GF-D8 (cell line): ENCODE measurements around the gene POFUT2.
"Not testable (repeated sequence)": the region's sequence is repeated elsewhere in the genome, so short reads cannot be mapped to it uniquely, and the experiment has no call there.

Experiments used
- DNase-seq: peaks from one replicate; lab custom pipeline; 2025; lab: John Stamatoyannopoulos, UW

POFUT2 gene

DNA sequence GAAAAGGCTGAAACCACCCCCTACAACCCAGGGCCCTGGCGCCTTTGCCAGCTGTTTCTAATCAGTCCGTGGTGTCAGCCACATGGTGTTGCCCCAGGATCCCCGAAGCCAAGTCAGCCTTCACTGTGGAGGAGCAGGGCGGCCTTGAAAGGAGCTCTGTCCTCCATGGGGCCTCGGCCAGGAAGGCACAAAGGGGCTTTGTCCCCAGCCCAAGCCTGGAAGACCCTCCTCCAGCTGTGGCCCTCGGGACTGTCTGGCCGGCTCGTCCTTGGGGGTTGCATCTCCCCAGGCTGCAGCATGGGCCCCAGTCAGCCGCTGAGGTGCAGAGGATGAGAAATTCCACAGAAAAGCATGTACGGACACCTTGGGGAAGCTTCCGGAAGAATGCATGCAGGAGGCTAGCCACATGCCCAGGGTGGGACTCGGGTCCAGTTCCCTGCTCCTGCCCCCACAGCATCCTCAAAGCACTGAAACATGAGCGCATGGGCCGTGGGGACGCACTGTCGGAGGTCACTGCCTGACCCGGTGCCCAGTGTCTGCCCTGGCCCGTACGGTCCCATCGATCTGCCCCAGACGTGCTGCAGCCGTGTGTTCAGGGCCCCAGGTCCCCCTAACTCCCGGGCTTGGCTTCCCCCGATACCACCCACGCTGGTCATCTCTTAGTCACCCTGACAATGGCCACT, 38.6 kb upstream of the POFUT2 start:
- no peak for DNase-seq

DNA sequence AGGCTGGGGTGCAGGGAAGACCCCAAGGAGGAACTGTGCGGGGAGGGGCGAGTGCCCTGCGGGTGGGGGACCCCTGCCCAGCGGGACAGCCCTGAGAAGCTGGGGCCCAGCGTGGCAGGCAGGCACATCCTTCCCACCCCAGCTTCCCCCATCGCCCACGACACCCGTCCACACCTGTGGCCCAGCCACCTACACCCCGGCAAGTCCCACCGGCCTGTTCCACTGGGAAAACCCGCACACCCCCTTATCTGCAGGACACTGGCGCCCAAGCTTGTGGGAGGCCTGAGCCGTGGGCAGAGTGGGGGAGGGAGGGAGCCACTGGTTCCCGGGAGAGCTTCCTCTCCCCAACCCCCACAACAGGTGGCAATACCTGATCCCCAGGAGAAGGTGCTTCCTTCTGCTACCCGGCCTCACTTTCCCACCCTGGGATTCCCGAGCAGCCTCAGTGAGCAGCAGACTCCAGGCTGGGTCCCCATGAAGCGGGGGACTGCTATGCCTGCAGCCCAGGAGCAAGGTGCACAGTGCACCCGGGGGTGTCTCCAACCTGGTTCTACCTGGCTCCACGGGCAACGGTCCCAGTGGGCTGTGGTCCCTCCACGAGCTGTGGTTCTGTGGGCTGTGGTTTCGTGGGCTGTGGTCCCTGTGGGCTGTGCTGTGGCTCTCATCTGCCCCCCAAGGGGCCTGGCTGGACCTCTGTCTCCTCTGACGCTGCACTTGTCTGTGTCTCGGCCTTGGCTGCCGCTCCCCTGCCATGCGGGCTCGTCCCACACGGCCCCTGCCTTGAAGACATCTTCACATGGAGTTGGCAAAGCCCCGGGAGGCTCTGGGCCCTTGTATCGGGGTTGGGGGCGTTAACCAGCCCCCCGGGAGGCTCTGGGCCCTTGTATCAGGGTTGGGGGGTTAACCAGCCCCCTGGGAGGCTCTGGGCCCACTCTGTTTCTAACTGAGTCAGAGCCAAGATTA, 37.8 kb upstream of the POFUT2 start:
- DNase-seq, result no peak

DNA sequence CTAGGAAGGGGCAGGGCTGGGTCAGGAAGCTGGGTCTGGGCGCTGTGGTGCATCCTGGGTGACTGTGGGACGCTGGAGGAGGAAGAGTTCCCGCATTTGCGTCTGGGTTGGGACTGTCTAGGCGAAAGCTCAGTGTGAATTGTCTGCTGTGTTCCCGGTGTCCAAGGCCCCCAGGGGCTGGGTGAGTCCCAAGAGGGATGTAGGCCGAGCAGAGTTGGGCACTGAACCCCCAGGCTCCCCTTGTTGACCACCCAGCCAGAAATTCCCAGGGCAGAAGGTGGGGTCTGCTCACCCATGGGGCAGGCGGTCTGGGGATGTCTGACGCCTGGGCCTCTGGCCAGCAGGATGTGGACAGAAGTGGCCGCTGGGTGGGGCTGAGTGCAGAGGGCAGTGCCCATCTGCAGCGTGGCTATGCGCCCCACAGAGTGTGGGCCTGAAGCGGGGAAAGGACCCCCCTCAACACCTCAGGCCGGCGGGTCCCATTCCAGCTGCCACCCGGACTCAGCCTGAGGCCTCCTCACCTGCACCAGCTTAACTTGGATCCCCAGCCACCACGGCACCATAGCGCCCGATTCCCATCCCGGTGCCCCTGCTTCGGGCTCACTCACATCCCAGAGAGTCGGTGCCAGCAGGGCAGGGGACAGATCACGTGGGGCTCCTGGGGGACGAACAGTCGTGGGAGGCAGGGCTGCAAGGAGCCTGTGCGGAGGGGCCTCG, 37.0 kb upstream of the POFUT2 start:
- DNase-seq, result no peak

DNA sequence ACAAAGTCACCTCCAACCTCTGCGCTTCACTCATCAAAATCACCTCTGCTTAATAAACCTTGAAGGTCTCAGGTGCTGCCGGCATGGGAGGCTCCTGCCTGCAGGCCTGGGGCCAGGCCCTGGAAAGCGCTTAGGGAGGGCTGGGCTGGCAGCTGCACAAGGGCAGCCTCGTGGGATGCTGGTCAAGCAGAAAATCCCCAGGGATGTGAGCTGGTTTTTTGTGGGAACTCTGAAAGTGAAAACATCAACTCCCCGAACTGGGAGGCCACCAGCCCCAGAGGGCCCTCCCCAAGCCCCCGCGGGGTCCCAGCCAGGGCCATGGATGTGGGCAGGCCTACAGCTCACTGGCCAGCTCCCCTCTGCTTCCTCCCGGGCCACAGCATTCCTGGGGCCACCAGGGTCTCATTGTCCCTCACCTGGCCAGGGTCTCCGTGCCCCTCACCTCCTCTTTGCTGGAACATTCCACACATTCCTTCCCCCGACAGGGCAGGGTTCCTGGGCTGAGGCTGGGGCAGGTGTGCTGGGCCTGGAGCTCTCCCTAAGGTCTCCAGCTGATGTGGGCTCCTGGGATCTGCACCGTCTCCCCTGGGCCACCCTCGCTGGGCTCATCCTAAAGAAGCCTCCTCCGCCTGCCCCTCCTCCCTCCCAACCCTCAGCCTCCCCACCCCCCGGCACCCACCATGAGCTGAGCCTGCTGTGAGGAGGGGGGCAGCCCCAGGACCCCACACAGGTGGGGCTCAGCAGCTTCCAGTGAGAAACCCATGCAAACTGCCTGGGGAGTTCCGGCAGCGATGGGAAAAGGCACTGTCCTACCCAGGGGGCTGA, 36.0 kb upstream of the POFUT2 start:
- DNase-seq, result no peak

DNA sequence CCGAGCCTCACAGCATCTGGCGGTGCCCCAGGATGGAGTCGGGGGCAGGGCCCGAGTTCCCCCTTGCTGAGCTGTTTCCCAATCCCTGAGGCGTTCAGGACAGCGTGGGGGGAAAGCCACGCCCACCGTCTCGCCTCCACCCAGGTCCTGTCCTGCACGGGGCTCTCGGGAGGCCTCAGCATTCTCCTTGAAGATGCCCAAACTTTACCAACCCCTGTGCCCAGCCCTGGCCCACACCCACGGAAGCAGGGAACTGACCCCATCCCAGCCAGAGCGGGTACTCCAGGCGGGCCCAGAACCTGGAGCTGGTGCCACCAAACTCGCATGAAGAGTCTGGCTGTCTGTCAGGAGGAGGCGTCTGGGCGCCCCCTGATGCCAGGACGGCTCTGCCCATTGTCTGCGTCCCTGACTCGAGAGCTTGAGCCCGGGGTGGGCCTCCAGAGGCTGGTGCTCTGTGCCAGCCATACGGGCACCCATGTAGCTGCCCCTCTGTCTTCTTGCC, 35.3 kb upstream of the POFUT2 start:
- no peak for DNase-seq

DNA sequence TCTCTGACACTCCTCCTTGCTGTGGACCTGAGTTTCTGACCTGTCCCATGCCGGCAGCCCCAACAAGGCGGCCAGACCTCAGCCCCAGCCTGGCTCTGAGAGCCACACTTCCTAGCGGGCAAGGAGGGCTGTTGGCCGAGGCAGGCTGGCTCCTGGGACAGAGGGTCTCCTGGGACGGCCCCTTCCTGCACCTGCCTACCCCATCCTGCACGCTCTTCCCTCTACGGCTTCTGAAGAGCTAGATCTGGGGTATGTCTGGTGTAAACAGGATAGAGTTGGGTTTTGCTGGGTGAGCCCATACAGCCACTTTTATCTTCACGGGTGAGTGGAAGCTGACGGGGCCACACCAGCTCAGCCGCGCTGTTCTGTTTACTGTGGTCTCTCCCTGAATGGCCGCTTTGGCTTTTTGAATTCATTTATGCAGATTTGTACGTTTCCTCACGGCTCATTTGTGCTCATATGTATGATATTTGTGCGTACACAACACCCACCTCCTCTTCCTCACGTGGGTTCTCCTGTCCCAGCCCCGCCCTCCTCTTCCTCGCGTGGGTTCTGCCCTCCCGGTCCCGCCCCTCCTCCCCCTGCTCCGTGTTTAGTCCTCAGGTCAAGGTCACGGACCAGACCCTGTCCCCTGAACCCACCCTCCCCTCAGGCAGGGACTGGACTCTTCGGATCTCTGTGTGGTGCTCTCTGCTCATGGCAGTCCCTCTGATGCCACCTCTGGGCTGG, 34.7 kb upstream of the POFUT2 start:
- DNase-seq, result no peak

DNA sequence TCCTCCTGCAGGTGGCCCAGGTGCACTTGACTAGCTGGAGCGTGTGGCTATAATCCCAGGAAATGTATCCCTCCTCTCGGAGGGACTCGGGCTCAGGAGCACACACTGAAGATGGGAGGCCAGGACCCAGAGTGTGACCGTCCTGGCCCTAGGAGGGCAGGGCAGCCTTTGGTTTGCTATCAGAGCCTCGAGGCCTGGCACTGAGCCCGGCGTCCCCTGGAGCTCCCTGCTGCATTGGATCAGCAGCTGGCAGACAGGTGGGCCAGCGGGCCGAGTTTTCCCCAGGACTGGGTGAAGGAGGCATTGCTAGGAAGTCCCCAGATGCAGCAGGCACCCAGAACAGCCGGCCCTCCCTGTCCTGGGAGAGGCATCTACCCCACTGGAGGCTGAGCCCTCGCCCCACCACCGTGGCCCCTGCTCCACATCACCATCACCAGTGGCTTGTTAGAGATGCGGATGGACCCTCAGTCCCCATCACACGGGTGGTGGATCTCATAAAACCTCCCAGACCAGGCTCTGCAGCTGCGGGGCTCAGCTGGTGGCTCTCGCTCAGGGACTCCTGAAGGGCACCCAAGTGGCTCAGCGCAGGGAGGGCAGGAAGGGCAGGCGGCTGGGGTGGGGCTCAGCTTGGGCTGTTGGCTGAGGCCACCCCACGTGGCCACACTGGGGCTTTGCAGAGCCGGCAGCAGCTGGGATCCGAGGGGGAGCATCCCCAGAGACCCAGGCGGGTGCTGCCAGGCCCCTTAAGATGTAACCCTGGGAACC, 32.7 kb upstream of the POFUT2 start:
- no peak for DNase-seq

DNA sequence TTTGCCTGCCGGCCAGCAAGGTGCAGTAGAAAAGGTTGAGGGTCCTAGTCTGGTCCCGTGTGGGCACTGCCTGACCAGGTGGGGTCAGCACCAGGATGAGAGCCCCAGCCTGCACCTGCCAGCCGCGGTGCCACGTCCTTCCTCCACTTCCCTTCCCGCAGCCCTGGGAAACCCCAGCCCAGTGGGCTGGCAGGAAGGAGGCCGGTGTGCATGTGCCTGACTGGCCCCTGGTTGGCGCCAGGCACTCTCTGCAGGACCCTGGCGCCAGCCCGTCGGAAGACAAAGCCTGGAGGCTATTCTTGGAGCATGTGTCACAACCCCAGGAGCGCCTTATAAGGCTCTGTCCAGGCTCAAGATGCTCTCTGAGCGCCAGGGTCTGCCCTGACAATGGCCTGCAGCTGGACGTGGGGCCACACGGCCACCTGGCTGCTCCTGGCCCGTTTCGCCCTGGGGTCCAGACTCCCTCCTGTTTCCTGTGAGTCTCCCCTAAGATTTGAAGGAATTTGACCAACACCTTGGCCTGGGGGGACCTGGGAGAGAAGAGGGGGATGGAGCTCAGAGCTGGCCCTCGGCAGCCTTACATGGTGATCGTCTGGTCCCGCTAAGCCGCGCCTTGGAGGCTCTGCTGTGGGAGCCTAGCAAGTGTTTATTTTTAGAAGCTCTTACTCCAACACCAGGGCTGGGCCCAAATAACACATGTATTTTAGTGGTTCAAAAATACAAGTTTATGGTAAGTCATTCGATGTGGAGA, 31.9 kb upstream of the POFUT2 start:
- DNase-seq, result no peak

DNA sequence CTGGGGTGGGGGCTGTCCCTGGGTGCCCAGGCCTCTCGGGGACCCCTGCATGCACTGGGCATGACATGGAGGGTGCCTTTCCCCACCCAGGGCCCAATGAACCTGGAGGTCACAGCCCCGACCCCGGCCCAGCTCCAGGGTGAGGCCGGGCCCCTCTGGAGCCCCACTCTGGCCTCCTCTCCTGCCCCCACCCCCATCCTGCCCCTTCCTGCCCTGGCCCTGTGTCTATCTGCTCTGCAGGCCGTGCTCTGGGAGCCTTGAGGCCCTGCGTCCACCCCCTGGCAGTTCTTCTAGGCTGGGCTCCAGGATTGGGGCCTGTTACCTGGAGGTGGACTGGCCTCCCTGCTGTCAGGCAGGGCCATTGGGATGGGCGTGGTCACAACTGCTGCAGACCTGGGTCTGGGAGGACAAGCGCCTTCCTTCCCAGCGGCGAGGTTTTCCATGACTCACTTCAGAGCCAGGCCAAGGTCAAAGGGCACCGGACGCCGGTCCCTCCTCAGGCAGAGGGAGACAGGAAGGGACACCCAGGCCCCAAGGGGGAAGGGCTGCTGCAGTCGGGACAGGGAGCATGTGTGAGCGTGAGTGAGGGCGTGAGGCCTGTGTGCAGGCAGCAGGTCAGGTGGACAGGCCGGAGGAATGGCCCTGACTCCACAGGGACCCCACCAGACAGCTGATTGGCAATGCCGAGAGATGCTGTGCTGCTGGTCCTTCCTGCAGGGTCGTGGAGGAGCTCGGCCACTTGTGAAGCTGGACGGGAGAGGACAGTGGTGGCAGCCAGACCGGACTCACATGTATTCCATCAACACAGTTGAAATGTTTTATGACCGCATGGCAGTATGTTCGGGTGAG, 31.1 kb upstream of the POFUT2 start:
- DNase-seq, result no peak

DNA sequence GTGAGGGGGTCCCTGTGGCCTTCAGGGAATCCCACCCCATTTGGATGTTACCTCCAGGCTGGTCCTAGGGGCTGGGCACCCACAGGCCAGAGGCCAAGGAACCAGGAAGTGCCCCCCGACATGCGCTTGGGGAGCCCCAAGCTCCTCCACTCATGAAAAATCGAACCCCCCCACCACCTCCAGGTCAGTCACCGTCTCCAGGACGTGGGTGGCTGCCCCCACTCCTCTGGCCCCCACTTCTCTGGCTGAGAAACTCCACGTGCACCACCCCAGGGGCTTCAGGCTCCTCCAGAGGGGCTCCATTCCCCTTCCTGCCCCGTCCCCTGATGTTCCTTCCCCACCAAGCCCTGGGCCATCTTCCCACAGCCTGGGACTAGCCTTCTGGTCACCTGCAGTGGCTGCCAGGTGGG, 30.5 kb upstream of the POFUT2 start:
- DNase-seq, result no peak

DNA sequence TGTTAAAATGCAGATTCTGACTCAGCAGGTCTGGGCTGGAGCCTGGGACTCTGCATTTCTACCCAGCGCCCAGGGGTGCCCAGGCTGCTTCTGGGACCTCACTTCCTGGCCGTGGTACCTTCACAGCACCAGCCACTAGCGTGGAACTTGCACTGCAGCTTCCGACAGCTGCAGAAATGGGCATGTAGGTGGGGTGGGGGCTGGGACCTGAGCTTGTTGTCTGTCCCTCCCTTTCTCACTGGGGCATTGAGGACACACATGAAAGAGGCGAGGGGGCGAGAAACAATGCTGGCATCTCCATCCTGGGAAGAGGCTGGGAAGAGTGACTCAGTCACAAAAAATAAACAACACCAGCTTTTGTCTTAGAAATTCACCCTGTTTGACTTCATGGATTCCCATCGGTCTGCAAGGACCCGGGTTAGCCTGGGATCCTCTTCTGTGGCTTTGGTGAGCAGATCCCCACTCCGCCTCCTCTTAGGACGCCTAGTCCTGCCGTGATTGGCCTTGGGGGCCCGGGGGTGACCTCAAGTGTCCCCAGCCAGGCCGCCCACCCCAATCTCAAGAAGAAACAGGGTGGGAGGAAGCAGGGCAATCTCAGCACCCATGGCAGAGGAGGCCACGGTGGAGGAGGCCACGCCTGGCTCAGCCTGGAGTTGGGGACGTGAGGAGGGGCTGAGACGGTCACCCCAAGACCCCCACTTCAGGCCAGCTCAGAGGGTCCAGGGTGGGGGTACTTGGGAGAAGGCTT, 29.9 kb upstream of the POFUT2 start:
- DNase-seq, result no peak

DNA sequence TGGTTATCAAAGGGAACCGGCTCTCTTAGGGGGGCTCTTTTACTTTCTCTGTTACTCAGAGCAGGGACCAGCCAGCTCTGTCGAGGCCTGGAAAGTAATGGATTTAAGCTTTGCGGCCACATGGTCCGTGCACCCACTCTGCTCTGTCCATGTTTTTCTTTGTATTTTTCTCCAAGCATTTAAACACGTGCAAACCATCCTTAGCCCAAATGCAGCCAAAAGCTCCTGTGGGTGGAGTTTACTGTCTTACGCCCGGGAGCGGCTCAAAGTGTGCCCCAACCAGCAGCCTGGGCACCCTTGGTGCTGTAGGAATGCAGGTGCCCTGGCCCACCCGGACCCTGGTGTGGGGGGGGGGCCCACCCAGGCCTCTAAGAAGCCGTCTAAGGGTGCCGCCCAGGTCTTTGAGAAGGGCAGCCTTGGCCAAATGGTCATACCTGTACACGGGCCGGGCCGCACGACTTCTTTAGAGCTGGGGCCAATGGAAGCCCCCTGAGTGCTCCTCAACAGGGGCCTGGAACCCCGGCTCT, 29.2 kb upstream of the POFUT2 start:
- DNase-seq, result no peak

DNA sequence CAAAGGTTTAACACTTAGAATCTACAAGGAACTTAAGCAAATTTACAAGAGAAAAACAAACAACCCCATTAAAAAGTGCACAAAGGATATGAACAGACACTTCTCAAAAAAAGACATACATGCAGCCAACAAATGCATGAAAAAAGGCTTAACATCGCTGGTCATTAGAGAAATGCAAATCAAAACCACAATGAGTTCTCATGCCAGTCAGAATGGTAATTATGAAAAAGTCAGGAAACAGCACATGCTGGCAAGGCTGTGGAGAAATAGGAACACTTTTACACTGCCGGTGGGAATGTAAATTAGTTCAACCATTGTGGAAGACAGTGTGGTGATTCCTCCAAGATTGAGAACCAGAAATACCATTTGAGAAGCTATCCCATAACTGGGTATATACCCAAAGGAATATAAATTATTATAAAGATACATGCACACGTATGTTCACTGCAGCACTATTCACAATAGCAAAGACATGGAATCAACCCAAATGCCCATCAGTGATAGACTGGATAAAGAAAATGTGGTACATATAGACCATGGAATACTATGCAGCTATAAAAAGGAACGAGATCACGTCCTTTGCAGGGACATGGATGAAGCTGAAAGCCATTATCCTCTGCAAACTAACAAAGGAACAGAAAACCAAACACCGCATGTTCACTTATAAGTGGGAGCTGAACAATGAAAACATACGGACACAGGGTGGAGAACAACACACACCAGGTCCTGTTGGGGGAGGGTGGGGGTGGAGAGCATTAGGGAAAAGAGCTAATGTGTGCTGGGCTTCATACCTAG, 28.2 kb upstream of the POFUT2 start:
- DNase-seq, result not testable (repeated sequence)

DNA sequence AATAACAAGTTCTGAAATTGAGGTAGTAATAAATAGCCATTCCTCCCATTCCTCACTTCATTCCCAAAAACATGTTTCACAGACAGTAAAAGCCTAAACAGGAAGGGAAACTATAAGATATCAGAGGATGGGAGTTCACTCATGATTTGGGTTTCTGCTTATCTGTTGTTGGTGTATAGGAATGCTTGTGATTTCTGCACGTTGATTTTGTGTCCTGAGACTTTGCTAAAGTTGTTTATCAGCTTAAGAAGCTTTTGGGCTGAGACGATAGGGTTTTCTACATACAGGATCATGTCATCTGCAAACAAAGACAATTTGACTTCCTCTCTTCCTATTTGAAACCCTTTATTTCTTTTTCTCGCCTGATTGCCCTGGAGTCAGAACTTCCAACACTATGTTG, 26.0 kb upstream of the POFUT2 start:
- DNase-seq, result no peak

DNA sequence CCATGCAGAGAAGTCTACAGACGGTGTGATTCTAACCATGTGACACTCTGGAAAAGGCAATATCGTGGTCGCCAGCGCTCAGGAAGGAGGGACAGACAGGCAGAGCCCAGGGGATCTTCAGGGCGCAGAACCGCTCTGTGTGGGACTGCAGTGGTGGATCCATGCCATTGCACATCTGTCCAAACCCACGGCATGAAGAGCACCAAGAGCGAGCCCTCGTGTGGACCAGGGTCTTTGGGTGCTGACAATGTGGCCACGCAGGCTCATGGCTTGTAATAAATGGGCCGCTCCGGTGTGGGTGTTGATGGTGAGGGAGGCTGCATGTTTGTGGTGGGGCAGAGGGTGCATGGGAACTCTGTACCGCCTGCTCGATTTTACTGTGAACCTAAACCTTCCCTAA, 25.3 kb upstream of the POFUT2 start:
- DNase-seq, result no peak

DNA sequence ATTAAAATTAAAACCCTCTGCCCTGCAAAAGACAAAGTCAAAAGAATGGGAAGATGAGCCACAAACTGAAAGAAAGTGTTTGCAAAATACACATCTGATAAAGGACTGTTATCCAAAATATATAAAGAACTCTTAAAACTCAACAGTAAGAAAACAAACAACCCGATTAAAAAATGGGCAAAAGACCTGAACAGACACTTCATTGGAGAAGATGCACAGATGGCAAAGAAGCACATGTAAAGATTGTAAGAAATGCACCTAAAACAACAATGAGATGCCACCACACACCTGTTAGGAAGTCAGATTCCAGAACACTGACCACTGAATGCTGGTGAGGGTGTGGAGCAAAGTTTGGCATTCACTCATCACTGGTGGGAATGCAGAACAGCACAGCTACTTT, 24.6 kb upstream of the POFUT2 start:
- DNase-seq, result no peak

DNA sequence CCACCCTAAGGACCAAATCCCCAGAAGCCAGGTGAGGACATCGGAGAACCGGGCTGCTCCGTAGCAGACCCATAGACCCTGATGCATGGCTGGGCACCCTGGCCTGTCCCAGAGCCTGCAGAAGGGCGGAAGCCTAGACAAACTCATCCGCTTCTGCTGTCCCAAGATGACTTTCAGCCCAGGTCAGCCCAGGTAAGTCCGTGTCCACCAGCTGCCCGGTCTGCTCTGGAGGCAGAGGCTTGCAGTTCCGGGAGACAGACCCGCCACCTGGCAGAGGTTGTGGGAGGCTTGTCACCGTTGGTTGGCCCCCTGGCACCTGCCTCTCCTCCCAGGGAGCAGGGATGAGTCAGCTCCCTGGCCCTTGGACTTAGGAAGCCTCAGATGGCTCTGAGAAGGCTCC, 22.8 kb upstream of the POFUT2 start:
- no peak for DNase-seq
